NCI-H1436 treated with DMSO at 0.1 percent for 48 hours (cell line): ENCODE results near the gene SBF2.
"Not testable (repeated sequence)": the region's sequence is repeated elsewhere in the genome, so short reads cannot be mapped to it uniquely, and the experiment has no call there.

Source experiments
- DNase-seq: peaks from one replicate; lab custom pipeline; 2025; lab: John Stamatoyannopoulos, UW

Gene SBF2

DNA sequence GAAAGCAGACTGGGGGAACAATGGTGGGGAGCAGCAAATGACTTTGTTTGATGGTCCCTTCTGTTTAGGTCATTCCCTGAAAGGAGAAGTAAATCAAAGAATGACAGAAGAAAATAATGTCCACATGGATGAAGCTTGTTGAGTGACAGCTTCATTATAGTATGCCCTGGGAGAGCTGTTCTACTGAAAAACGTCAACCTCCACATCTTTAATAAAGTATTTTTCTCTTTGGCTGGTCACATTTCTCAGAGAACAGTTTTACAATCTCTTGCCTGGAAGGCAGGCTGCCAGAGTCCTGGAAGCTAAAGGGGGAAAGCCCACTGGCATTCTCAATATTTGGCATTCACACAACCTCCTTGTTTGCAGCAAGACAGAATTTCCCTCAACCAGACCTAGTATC lies 342.2 kb downstream of the SBF2 start:
- no peak for DNase-seq

DNA sequence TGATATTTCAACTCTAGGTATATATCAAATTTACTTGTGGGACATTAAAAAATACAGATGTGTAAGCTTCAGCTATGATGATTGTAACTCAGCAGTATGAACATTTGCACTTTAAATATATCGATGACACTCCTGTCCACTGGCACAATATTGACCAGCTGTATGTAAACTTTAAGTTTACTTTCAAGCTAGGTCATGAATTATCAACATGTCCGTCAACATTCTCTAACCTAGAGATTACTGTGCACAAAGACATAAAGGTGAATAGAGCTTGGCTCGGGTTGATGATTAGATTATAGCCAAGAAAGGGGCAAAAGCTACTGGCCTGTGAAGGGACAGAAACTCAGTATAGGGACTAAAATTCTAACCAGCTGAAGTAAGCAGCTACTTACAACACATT lies 343.6 kb downstream of the SBF2 start:
- no peak for DNase-seq

DNA sequence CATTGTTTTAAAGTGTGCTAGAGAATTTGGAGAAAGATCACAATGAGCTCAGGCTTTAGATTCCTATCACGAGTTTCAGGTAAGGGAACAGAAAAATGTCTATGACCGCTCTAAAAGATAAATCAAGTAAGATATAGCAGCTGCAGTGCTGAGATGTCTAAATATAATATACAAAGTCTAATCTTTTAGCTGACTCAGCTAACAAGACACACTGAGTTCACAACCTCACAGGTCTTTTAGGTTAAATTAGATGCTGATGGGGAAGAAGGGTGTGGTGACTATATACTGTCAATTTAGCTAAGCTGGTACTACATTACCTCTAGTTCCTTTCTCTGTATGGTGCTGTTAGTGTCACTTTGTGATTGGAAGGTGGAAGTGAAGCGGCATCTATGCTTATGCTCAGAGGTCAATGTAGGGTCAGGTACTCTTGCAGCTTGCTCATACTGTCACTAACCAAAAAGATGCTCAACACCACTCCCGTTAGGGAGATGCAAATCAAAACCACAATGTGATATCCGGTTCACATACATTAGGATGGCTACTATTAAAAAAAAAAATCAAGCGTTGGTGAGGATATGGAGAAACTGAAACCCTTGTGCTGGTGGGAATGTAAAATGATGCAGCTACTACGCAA lies 346.7 kb downstream of the SBF2 start:
- DNase-seq: no peak

DNA sequence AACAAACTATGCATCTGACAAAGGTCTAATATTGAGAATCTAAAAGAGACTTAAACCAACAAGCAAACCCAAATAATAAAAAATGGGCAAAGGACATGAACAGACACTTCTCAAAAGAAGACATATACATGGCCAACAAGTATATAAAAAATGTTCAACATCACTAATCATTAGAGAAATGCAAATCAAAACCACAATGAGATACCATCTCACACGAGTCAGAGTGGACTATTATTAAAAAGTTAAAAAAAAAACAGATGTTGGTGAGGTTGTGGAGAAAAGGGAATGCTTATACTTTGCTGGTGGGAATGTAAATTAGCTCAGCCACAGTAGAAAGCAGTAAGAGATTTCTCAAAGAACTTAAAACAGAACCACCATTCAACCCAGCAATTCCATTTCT lies 348.3 kb downstream of the SBF2 start:
- DNase-seq: not testable (repeated sequence)

DNA sequence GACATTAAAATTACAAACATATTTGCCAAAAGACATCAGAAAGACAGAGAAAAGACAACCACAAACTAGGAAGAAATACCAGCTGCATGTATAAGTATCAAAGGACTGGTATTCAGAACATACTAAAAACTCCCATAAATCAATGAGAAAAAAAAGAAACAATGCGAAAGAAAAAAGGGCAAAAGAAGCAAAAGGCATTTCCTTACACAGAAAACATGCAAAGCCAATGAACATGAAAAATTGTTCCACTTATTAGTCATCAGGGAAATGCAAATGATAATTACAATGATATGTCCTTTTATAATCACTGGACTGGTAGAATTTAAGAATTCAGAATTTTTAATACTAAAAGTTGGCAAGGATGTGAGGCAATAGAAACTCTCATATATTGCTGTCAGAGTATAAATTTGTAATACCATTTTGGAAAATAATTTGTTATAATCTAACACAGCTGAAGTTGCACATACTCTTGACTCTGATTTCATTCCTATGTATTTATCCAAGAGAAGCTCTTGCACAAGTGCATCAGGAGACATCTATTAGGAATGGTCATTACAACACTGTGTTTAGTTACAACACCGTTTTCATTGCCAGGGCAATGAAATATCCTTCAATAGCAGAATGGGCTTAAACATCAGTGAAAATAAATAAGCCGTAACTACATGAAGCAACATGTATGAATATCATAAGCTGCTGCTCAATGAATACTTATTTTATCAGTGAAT lies 350.5 kb downstream of the SBF2 start:
- no peak for DNase-seq

DNA sequence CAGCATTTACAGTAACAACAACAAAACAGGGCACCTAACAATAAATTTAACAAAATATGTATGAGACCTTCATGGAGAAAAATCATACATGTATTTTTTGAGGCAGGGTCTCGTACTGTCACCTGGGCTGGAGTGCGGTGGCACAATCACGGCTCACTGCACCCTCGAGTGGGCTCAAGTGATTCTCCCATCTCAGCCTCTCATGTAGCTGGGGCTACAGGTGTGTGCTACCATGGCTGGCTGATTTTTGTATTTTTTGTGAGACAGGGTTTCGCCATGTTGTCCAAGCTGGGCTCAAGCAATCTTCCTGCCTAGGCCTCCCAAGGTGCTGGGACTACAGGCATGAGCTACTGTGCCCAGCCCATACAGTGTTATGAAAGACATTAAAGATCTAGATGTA lies 352.0 kb downstream of the SBF2 start:
- no peak for DNase-seq

DNA sequence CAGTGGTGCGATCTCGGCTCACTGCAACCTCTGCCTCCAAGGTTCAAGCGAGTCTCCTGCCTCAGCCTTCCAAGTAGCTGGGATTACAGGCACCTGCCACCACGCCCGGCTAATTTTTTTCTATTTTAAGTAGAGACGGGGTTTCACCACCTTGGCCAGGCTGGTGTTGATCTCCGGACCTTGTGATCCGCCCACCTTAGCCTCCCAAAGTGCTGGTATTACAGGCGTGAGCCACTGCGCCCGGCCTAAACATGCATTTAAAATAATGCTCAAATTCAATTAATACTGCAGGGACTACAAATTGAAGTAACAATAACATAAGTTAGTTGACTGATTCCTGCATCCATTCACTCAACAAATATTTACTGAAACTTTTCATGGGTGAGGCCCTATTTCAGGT lies 354.9 kb downstream of the SBF2 start:
- not testable (repeated sequence) for DNase-seq

DNA sequence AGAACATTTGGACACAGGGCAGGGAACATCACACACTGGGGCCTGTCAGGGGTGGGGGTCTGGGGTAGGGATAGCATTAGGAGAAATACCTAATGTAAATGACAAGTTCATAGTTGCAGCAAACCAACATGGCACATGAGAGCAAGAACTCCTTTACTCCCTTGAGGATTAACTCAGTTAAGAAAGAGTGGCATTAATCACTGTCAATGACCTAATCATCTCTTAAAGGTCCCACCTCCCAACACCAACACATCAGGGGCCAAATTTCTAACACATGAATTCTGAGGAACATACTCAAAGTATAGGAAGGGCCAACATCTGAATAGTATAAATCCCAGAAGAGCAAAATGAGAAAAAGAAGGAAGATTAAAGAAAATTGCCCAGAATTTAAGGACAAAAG lies 357.3 kb downstream of the SBF2 start:
- no peak for DNase-seq

DNA sequence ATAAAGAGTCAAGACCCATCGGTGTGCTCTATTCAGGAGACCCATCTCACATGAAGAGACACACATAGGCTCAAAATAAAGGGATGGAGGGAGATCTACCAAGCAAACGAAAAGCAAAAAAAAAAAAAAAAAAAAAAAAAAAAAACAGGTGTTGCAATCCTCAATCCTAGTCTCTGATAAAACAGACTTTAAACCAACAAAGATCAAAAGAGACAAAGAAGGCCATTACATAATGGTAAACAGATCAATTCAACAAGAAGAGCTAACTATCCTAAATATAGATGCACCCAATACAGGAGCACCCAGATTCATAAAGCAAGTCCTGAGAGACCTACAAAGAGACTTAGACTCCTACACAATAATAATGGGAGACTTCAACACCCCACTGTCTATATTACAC lies 361.2 kb downstream of the SBF2 start:
- DNase-seq: not testable (repeated sequence)

DNA sequence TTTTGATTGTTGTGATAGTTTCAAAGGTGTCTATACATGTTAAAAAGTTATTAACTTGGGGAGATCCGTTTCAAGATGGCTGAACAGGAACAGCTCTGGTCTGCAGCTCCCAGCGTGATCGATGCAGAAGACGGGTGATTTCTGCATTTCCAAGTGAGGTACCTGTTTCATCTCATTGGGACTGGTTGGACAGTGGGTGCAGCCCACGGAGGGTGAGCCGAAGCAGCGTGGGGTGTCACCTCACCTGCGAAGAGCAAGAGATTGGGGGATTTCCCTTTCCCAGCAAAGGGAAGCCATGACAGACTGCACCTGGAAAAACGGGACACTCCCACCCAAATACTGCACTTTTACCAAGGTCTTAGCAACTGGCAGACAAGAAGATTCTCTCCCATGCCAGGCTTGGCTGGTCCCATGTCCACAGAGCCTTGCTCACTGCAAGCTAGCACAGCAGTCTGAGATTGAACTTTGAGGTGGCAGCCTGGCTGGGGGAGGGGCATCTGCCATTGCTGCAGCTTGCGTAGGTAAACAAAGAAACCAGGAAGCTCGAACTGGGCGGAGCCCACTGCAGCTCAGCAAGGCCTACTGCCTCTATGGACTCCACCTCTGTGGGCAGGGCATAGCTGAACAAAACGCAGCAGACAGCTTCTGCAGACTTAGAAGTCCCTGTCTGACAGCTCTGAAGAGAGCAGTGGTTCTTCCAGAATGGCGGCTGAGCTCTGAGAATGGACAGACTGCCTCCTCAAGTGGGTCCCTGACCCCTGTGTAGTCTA lies 363.3 kb downstream of the SBF2 start:
- DNase-seq: not testable (repeated sequence)

DNA sequence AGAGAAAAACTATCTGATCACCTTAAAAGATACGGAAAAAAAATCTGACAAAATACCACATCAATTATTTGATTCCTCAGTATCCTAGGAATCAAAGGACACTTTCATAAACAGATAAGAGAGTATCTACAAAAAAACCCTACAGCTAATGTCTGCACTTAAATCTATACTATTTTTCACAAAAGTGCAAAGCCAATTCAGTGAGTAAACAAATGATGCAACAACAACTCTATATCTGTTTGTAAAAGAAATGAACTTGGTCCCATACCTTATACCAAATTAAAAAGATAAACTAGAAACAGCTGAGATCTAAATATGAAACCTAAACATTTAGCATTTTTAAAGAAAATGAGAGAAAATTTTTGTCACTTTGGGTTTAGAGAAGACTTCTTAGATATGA lies 366.3 kb downstream of the SBF2 start:
- DNase-seq: no peak

DNA sequence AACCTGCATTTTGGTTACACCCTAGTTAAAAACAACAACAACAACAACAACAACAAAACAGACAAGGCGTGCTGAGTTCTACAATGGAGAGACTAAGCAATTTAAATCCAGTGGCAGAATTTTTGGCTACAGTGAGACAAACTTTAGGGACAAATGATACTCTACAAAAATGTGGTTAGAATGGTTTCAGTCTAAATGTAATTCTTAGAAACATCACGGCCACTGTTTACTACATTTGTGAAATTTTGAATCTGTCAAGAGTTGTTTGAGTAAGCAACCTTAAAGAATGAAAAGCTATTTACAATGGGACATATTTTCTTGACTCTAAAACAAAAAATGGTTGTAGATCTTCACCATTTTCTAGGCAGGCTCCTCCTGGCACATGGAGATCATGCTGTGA lies 370.7 kb downstream of the SBF2 start:
- no peak for DNase-seq

DNA sequence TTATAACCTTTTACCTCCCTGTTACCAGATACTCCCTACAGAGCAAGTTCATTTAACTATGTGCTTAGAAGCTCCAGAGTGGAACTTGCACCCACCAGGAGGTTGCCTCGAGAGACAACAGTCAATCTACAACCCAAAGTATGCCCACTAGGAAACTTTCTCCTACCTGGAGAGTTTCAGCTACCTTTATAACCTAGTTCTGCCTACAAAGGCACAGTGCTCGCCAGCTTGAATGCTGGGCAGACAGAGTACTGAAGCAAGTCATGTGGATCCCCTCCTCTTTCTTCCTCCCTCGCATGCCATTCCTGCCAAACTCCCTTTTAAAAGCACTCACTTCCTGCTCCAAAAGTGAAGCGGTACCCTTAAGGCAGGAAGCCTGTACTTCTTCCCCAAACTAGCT lies 371.2 kb downstream of the SBF2 start:
- DNase-seq: no peak

DNA sequence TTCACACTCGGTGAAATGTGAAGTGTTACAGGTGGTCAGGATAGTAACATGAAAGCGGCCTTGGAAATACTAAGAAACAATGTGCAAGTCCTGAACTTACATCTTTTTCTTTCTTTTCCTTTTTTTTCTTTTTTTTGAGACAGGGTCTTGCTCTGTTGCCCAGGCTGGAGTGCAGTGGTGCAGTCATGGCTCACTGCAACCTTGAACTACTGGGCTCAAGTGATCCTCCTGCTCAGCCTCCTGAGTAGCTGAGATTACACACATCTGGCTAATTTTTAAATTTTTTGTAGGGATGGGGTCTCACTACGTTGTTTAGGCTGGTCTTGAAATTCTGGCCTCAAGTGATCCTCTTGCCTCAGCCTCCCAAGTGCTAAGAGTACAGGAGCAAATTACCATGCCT lies 377.5 kb downstream of the SBF2 start:
- no peak for DNase-seq

DNA sequence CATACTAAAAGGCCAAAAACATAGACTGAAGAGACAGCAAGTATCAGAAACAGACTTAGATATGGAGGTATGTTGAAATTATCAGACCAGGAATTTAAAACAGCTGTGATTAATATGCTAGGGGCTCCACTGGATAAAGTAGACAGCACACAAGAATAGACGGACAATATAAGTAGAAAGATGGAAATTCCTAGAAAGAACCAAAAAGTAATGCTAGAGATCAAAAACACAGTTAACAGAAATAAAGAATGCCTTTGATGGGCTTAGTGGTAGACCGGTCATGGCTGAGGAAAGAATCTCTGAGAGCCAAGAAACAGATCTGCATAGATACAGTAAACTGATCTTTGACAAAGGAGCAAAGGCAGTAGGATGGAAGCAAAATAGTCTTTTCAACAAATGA lies 380.0 kb downstream of the SBF2 start:
- no peak for DNase-seq

DNA sequence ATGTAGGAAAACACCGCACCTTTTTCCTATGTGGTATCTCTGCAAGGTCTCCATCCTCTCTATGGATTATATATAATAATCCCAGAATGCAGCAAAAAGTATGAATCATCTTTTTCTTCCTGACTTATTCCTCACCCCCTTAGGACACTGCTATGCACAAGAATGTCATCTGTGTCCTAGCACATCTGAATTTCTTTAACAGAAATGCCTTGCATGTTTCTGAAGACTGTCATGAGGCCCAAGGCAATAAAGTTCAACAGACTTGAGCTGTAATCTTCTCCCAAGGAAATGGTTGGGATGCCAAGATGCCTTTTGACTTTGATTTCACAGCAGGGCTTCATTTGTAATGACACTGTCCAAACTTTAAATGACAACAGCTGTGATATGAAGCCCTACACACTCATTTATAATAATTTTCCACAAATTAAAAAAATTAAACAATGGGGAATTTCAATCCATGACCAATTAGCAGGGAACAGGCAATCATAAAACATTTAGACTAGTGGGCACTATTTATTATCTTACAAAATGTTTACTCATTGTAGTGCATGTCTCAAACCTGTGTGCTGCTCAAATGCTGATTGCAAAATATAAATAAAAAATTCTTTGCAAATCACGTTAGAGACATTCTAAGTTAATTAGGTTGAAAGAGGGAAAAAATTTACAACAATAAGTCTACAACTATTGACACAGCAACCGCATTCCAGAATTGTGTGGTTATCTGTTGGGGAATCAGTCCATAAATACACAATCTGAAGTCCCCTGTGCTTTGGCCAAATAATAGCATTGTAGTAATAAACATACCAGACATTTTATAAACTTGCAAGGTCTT lies 387.8 kb downstream of the SBF2 start:
- DNase-seq: no peak

DNA sequence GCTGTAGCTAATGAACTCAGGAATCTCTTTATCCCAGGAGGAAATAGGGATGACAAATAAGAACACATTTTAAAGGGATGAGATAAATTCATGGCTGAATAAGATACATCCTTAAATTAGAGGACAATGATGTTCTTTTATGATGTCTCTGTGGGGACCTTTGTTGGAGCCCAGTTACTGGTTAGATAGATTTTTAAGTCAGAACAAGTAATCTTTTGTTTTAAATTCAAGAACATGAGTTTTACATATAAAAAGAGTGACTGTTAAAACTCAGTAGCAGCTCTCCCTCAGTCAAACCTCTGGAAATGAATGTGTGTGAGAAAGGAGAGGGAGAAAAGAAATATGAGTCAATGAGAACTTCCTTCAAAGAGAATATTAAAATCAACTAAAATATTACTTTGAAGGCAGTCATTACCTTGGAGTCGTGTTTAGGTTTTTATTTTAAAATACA lies 388.5 kb downstream of the SBF2 start:
- no peak for DNase-seq

DNA sequence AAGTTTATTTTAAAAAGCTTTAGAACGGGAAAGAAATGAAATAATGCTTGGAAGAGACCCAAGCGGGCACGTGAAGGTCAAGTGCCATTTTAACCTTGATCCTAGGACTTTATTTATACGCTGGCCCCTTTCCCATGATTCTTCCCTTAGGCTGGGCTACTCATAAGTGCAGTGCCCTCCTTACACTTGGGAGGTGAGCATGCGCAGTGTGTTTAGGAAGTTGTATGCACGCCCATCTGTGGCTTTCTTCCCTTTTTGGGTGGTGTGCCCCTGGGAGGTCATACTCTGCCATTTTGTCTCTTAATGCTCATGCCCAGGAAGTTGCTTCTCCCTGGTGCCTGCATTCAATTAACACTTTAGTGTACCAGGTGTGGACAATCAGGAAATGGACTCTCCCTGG lies 390.4 kb downstream of the SBF2 start:
- no peak for DNase-seq

DNA sequence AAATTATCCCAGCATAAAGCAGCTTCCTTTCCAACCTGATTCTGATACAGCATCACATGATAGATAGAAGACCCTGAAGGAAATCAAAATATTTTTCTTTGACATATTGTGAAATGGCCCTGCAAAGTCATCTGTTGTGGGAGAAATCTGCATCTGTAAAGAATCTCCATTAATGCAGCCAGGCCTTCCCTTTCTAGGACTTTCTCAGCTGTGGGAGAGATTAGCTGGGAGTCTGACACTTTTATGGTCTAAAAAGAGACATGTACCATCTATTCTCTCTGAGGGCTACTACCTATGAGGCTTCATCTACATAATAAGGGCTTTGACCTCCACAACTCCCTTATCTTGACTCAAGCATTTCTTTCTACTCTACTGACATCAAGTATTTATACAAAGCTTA lies 392.1 kb downstream of the SBF2 start:
- DNase-seq: no peak

DNA sequence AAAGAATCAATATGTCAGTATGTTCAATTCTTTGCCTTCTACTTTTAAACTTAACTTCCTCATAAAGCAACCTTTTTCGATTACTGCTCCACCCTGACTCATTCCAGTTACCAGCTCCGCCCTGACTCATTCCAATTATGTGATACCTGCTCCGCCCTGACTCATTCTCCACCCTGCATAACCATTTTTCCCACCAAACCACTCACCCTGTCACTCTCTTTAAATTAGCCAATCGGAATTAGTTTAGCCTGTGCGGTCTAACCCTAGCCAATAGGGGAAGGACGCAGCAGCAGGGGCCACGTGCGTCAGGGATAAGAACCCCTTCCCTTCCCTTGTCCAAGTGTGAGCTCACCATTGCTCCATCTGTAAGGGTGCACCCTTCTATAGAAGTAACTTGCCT lies 393.8 kb downstream of the SBF2 start:
- not testable (repeated sequence) for DNase-seq

DNA sequence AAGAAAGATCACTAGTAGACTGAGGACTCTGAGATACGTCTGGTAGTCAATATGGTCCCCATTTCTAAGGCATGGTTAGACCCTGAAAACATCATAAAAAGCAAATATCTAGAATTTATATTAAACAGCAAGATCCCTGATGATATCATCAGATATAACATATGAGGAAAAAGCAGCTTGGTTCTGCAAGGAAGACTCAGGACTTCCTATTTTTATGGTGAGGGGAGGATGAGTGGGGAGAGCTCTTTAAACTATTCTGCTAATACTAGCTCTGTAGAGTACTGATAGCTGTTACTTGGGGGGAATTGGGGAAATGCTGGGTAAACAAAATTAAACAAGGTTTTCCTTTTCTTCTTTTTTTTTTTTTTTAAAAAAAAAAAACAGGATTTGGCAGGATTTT lies 394.3 kb downstream of the SBF2 start:
- no peak for DNase-seq

DNA sequence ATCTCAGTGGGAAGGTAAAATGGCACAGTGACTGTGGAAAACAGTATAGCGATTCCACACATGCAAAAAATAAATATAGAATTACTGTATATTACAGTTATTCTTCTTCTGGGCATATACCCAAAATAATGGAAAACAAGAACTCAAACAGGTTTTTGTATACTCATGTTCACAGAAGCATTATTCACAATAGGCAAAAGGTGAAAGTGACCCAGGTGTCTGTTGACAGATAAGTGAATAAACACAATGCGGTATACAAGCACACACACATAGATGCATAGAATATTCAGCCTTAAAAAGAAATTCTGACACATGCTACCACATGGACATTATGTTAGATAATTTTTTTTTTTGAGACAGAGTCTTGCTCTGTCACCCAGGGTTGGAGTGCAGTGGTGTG lies 397.1 kb downstream of the SBF2 start:
- no peak for DNase-seq
